GM03348 (cell line): Measurements from ENCODE around the gene RIC8B.

Source experiments
- DNase-seq: peaks from one replicate; pipeline ENCODE4 v3.0.0; 2012; ENCODE audit warnings: low spot score

Gene RIC8B

GRCh38 chr12:106758349-106759110 is 16.0 kb upstream of the RIC8B start:
- no peak for DNase-seq

- no peak for DNase-seq
These were observed 14.8 kb upstream of the RIC8B start for GRCh38 chr12:106759526-106760183.

- DNase-seq, result no peak
These were observed 14.3 kb upstream of the RIC8B start for GRCh38 chr12:106760184-106760531.

GRCh38 chr12:106764220-106764619 is 10.3 kb upstream of the RIC8B start:
- no peak for DNase-seq

GRCh38 chr12:106764738-106765137 is 9.7 kb upstream of the RIC8B start:
- DNase-seq, result no peak

GRCh38 chr12:106766393-106766826 is 8.1 kb upstream of the RIC8B start:
- DNase-seq, result no peak

GRCh38 chr12:106767206-106767605 is 7.3 kb upstream of the RIC8B start:
- DNase-seq, result no peak

GRCh38 chr12:106767954-106768822 is 6.3 kb upstream of the RIC8B start:
- no peak for DNase-seq

- DNase-seq, result peak; percentile 14
These were observed 5.4 kb upstream of the RIC8B start for GRCh38 chr12:106769078-106769477.

- no peak for DNase-seq
These were observed 4.9 kb upstream of the RIC8B start for GRCh38 chr12:106769546-106769945.

GRCh38 chr12:106771425-106771824 is 3.1 kb upstream of the RIC8B start:
- DNase-seq, result no peak

- DNase-seq, result no peak
These were observed 1.0 kb upstream of the RIC8B start for GRCh38 chr12:106773286-106774004.

- DNase-seq, result peak; percentile 64
These were observed 484 bp downstream of the RIC8B start for GRCh38 chr12:106774808-106775524.

GRCh38 chr12:106776897-106777296 is 2.4 kb downstream of the RIC8B start:
- DNase-seq, result no peak

- no peak for DNase-seq
These were observed 5.6 kb downstream of the RIC8B start for GRCh38 chr12:106780010-106780631.

- DNase-seq, result no peak
These were observed 8.1 kb downstream of the RIC8B start for GRCh38 chr12:106782619-106783018.

- no peak for DNase-seq
These were observed 9.0 kb downstream of the RIC8B start for GRCh38 chr12:106783515-106783914.

- no peak for DNase-seq
These were observed 15.5 kb downstream of the RIC8B start for GRCh38 chr12:106790020-106790419.

- DNase-seq, result no peak
These were observed 17.0 kb downstream of the RIC8B start for GRCh38 chr12:106791531-106791930.

- DNase-seq, result no peak
These were observed 19.9 kb downstream of the RIC8B start for GRCh38 chr12:106794369-106794768.

GRCh38 chr12:106801167-106801708 is 26.8 kb downstream of the RIC8B start:
- DNase-seq, result no peak
